NCI-H446 treated with DMSO at 0.1 percent for 48 hours (cell line): Measurements from ENCODE around the gene LAMTOR4.

Source experiments
- DNase-seq: peaks from one replicate; lab custom pipeline; 2025; lab: John Stamatoyannopoulos, UW

LAMTOR4 gene

GRCh38 chr7:100148559-100149328, at the start of gene LAMTOR4:
LAMTOR4 (plus strand) TSS chr7:100148918; CDS start chr7:100148973, 55 bp downstream.
- DNase-seq, result peak; percentile 97

- DNase-seq, result no peak
Observed at GRCh38 chr7:100099452-100099851, 49.3 kb upstream of the LAMTOR4 start.

GRCh38 chr7:100100420-100101015, 48.2 kb upstream of the LAMTOR4 start:
- DNase-seq, result peak; percentile 85

GRCh38 chr7:100101016-100101862, 47.5 kb upstream of the LAMTOR4 start, which contains the start of the genes AP4M1 and MCM7:
AP4M1 (plus strand) TSS chr7:100101643; CDS start chr7:100101715, 72 bp downstream.
MCM7 (minus strand) TSS chr7:100101397; CDS start chr7:100101294, 103 bp downstream.
- peak; percentile 97 for DNase-seq

GRCh38 chr7:100102950-100103840, 45.5 kb upstream of the LAMTOR4 start:
- DNase-seq, result no peak

- DNase-seq, result no peak
Observed at GRCh38 chr7:100105534-100105933, 43.2 kb upstream of the LAMTOR4 start.

GRCh38 chr7:100106633-100107032, 42.1 kb upstream of the LAMTOR4 start:
- DNase-seq, result no peak

GRCh38 chr7:100107125-100107737, 41.5 kb upstream of the LAMTOR4 start:
- DNase-seq, result no peak

GRCh38 chr7:100107890-100108289, 40.8 kb upstream of the LAMTOR4 start:
- DNase-seq, result no peak

GRCh38 chr7:100109521-100110163, 39.1 kb upstream of the LAMTOR4 start:
- no peak for DNase-seq

- DNase-seq, result no peak
Observed at GRCh38 chr7:100111156-100111555, 37.6 kb upstream of the LAMTOR4 start.

GRCh38 chr7:100111914-100112313, 36.8 kb upstream of the LAMTOR4 start:
- no peak for DNase-seq

GRCh38 chr7:100115026-100115425, 33.7 kb upstream of the LAMTOR4 start:
- no peak for DNase-seq

- DNase-seq, result no peak
Observed at GRCh38 chr7:100118388-100119071, 30.2 kb upstream of the LAMTOR4 start.

GRCh38 chr7:100119072-100119969, 29.4 kb upstream of the LAMTOR4 start, which contains the start of the genes CNPY4 and TAF6:
CNPY4 (plus strand) TSS chr7:100119634; CDS start chr7:100119745, 111 bp downstream.
TAF6 (minus strand) TSS chr7:100119358; CDS start chr7:100114209, 5,149 bp downstream.
- peak; percentile 84 for DNase-seq

- DNase-seq, result peak; percentile 50
Observed at GRCh38 chr7:100119970-100120732, 28.6 kb upstream of the LAMTOR4 start.

GRCh38 chr7:100120733-100121036, 28.0 kb upstream of the LAMTOR4 start:
- no peak for DNase-seq

- no peak for DNase-seq
Observed at GRCh38 chr7:100122067-100122466, 26.7 kb upstream of the LAMTOR4 start.
